SK-N-MC (cell line): ENCODE results near the gene PRPF19.

Source experiments
- DNase-seq: peaks from one replicate; pipeline ENCODE4 v3.0.0-alpha.2; 2011; ENCODE audit warnings: low read depth, low spot score
- H3K27ac ChIP-seq: fragments of 200-600 bp; sonication (generic); 2 replicates; pipeline ENCODE4 v1.5.1; 2016; ENCODE audit warnings: mixed run types
- H3K36me3 ChIP-seq: fragments of 200-600 bp; sonication (generic); 2 replicates; pipeline ENCODE4 v1.6.1; 2017; ENCODE audit warnings: antibody characterized with exemption, low read length, mixed read lengths; ENCODE audit not compliant: insufficient read depth
- H3K4me3 ChIP-seq: fragments of 200-600 bp; sonication (generic); 2 replicates; pipeline ENCODE4 v1.5.1; 2016
- H3K9ac ChIP-seq: fragments of 200-600 bp; sonication (generic); 2 replicates; pipeline ENCODE4 v1.8.0; 2017; ENCODE audit warnings: mixed run types, mixed read lengths; ENCODE audit not compliant: insufficient read length
- H3K9me3 ChIP-seq: fragments of 200-600 bp; sonication (generic); 2 replicates; pipeline ENCODE4 v1.6.1; 2017; ENCODE audit warnings: low read depth, mild to moderate bottlenecking, antibody characterized with exemption, low read length, moderate library complexity, mixed read lengths
- EZH2 ChIP-seq: fragments of 200-600 bp; sonication (generic); IDR thresholded peaks from one replicate; pipeline ENCODE4 v1.6.1; 2017; ENCODE audit warnings: antibody characterized with exemption
- FOXP2 ChIP-seq: optimal IDR thresholded peaks from 2 replicates; pipeline ENCODE3; 2011; ENCODE audit warnings: mild to moderate bottlenecking, moderate library complexity; ENCODE audit not compliant: insufficient read depth; ENCODE audit errors: extremely low read length, control extremely low read depth
- POLR2AphosphoS5 ChIP-seq: IDR thresholded peaks from 2 replicates; pipeline ENCODE4 v1.6.1; 2012; ENCODE audit warnings: mild to moderate bottlenecking, low read depth, low read length, borderline replicate concordance

PRPF19 gene

DNA sequence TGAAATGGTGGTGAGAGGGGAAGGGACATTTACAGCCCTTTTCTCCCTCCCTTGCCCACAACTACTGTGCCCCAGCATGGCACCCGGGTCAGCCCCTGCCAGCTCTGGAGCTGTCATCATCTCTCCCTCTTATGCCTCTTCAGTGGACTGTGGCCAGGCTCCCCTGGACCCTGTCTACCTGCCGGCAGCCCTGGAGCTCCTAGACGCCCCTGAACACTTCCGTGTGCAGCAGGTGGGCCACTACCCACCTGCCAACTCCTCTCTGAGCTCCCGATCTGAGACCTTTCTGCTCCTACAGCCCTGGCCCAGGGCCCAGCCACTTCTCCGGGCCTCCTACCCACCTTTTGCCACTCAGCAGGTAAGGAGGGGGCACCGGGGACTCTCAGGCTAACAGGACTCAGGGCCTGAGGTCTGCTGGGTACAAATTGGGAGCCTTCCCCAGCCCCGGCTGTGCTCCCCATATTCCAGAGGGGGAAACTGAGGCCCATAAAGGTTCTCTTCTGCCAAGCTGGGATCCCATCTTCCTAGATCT lies 20.7 kb upstream of the PRPF19 start:
- TF ChIP-seq FOXP2 (no peak), EZH2 (no peak), POLR2AphosphoS5 (no peak)
- H3K4me3 ChIP-seq, result no peak overlapping the region
- no peak overlapping the region for H3K27ac ChIP-seq
- H3K36me3 ChIP-seq, result peaks cover 38% of the 10 kb centered on the region; the same call in 1 of the 2 replicates
- no peak overlapping the region for H3K9ac ChIP-seq
- no peaks in the 10 kb centered on the region for H3K9me3 ChIP-seq
- no peak for DNase-seq

GRCh38 chr11:60926500-60926899 lies 20.1 kb upstream of the PRPF19 start:
- peaks cover 38% of the 10 kb centered on the region; the same call in 1 of the 2 replicates for H3K36me3 ChIP-seq
- H3K27ac ChIP-seq, result no peak overlapping the region
- DNase-seq, result no peak
- H3K9ac ChIP-seq, result no peak overlapping the region
- TF ChIP-seq POLR2AphosphoS5 (no peak), FOXP2 (no peak), EZH2 (no peak)
- H3K4me3 ChIP-seq, result no peak overlapping the region
- no peaks in the 10 kb centered on the region for H3K9me3 ChIP-seq

GRCh38 chr11:60925868-60926267 lies 19.5 kb upstream of the PRPF19 start:
- DNase-seq, result no peak
- no peak for TF ChIP-seq POLR2AphosphoS5
- no peak for TF ChIP-seq EZH2
- TF ChIP-seq FOXP2, result no peak
- Histone ChIP-seq H3K36me3 (peaks cover 38% of the 10 kb centered on the region; the same call in 1 of the 2 replicates), H3K9me3 (no peaks in the 10 kb centered on the region), H3K27ac (no peak overlapping the region), H3K9ac (no peak overlapping the region), H3K4me3 (peak overlapping the region; percentile 91)

- Histone ChIP-seq H3K9me3 (no peaks in the 10 kb centered on the region), H3K9ac (peak overlapping the region; percentile 89), H3K4me3 (peak overlapping the region; percentile 91), H3K27ac (no peak overlapping the region), H3K36me3 (peaks cover 41% of the 10 kb centered on the region)
- DNase-seq, result no peak
- TF ChIP-seq POLR2AphosphoS5, result no peak
- no peak for TF ChIP-seq FOXP2
- no peak for TF ChIP-seq EZH2
These were observed 18.8 kb upstream of the PRPF19 start for GRCh38 chr11:60924906-60925853.

- DNase-seq, result no peak
- no peak within 1 kb of the TSS; the same call in 1 of the 2 replicates for H3K27ac ChIP-seq
- H3K9me3 ChIP-seq, result no peaks in the 10 kb centered on the region
- peak within 1 kb of the TSS; percentile 91 for H3K4me3 ChIP-seq
- no peak for TF ChIP-seq POLR2AphosphoS5
- TF ChIP-seq EZH2, result no peak
- no peak for TF ChIP-seq FOXP2
- H3K9ac ChIP-seq, result peak within 1 kb of the TSS; percentile 89
- H3K36me3 ChIP-seq, result peaks cover 43% of the 10 kb centered on the region
These were observed 17.9 kb upstream of the PRPF19 start, which contains the start of gene TMEM132A for GRCh38 chr11:60924110-60924905. Gene TMEM132A (plus strand): TSS chr11:60924460. CDS start chr11:60924634, 174 bp downstream.

- DNase-seq, result no peak
- H3K4me3 ChIP-seq, result peak overlapping the region; percentile 91
- TF ChIP-seq FOXP2 (no peak), EZH2 (no peak), POLR2AphosphoS5 (no peak)
- peaks cover 44% of the 10 kb centered on the region for H3K36me3 ChIP-seq
- no peaks in the 10 kb centered on the region for H3K9me3 ChIP-seq
- peak overlapping the region; percentile 22 for H3K9ac ChIP-seq
- no peak overlapping the region for H3K27ac ChIP-seq
These were observed 17.4 kb upstream of the PRPF19 start for GRCh38 chr11:60923800-60924109.

DNA sequence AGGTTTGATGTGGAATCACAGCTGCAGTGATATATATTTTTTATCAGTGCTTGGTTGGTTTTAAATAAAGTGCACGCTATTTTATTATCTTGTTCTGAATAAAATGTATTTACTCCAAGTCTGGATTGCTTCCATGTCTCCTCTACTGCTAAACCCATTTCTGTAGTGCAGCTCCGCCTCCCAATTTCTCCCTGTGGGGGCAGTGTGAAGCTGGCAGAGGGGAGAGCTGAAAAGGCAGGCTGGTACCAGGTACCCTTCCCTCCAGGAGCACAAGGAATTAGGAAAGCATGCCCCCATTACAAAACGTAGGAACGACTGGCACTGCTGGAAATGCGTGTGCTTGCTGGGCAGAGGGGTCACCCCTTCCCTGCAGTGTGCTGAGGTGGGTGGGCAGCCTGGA lies 16.9 kb upstream of the PRPF19 start:
- DNase-seq, result no peak
- H3K4me3 ChIP-seq, result no peak overlapping the region
- H3K36me3 ChIP-seq, result peaks cover 48% of the 10 kb centered on the region
- no peak overlapping the region for H3K9ac ChIP-seq
- H3K27ac ChIP-seq, result no peak overlapping the region; the same call in 1 of the 2 replicates
- no peaks in the 10 kb centered on the region for H3K9me3 ChIP-seq
- TF ChIP-seq FOXP2 (no peak), EZH2 (no peak), POLR2AphosphoS5 (no peak)

- no peak for TF ChIP-seq FOXP2
- TF ChIP-seq POLR2AphosphoS5, result no peak
- no peak for TF ChIP-seq EZH2
- peaks cover 51% of the 10 kb centered on the region for H3K36me3 ChIP-seq
- no peak overlapping the region for H3K4me3 ChIP-seq
- no peak overlapping the region; the same call in 1 of the 2 replicates for H3K27ac ChIP-seq
- no peak overlapping the region for H3K9ac ChIP-seq
- no peaks in the 10 kb centered on the region for H3K9me3 ChIP-seq
- DNase-seq, result no peak
These were observed 16.5 kb upstream of the PRPF19 start for GRCh38 chr11:60922906-60923305.
